H9 (cell line): Measurements from ENCODE around the gene GRIA1. TPM values are rescaled to one million over a fixed set of nuclear protein-coding genes. Genes with fewer than 3 reads are reported as not detected.
A peak's percentile ranks its signal among the peaks of the same experiment; 100 is the strongest.

Experiments used
- DNase-seq: peaks from one replicate; pipeline ENCODE4 v3.0.0-alpha.2; 2017
- H2AFZ ChIP-seq: one replicate; pipeline ENCODE4 v1.6.1; 2013; ENCODE audit warnings: mild to moderate bottlenecking, low read length, control low read depth, moderate library complexity
- H2AK5ac ChIP-seq: 2 replicates; pipeline ENCODE4 v1.6.1; 2013; ENCODE audit warnings: low read length, control low read depth, mixed read lengths; ENCODE audit not compliant: insufficient read length
- H2BK120ac ChIP-seq: one replicate; pipeline ENCODE4 v1.6.1; 2013; ENCODE audit warnings: low read depth, mild to moderate bottlenecking, low read length, control low read depth, inconsistent platforms; ENCODE audit not compliant: poor library complexity, severe bottlenecking
- H2BK12ac ChIP-seq: 2 replicates; pipeline ENCODE4 v1.6.1; 2013; ENCODE audit warnings: low read length, control low read depth, mixed read lengths, low read depth; ENCODE audit not compliant: insufficient read length
- H2BK15ac ChIP-seq: 2 replicates; pipeline ENCODE4 v1.6.1; 2013; ENCODE audit warnings: low read depth, low read length, control low read depth
- H2BK20ac ChIP-seq: one replicate; pipeline ENCODE4 v1.6.1; 2013; ENCODE audit warnings: low read depth, mild to moderate bottlenecking, low read length, control low read depth, inconsistent platforms; ENCODE audit not compliant: poor library complexity, severe bottlenecking
- H2BK5ac ChIP-seq: 2 replicates; pipeline ENCODE4 v1.6.1; 2013; ENCODE audit warnings: low read length, control low read depth, mixed read lengths; ENCODE audit not compliant: insufficient read length
- H3K14ac ChIP-seq: 2 replicates; pipeline ENCODE4 v1.6.1; 2013; ENCODE audit warnings: low read length, control low read depth; ENCODE audit not compliant: insufficient read depth
- H3K18ac ChIP-seq: 2 replicates; pipeline ENCODE4 v1.6.1; 2013; ENCODE audit warnings: low read depth, mild to moderate bottlenecking, mixed read lengths, low read length, control low read depth; ENCODE audit not compliant: insufficient read length
- H3K23ac ChIP-seq: 2 replicates; pipeline ENCODE4 v1.6.1; 2013; ENCODE audit warnings: low read length, control low read depth, mixed read lengths, low read depth; ENCODE audit not compliant: insufficient read length
- H3K23me2 ChIP-seq: 2 replicates; pipeline ENCODE4 v1.6.1; 2013; ENCODE audit warnings: low read depth, mild to moderate bottlenecking, mixed read lengths, low read length, control low read depth; ENCODE audit not compliant: insufficient read length, poor library complexity, severe bottlenecking
- H3K27ac ChIP-seq: 2 replicates; pipeline ENCODE4 v1.5.1; 2013; ENCODE audit warnings: low read length, control low read depth, mixed read lengths, low read depth; ENCODE audit not compliant: insufficient read length
- H3K27me3 ChIP-seq: 2 replicates; pipeline ENCODE4 v1.6.1; 2013; ENCODE audit warnings: low read length, control low read depth, inconsistent platforms; ENCODE audit not compliant: insufficient read depth
- H3K4ac ChIP-seq: 2 replicates; pipeline ENCODE4 v1.6.1; 2013; ENCODE audit warnings: low read depth, mild to moderate bottlenecking, control low read depth, inconsistent platforms, low read length, moderate library complexity
- H3K4me1 ChIP-seq: 2 replicates; pipeline ENCODE4 v1.6.1; 2013; ENCODE audit warnings: low read length, control low read depth, inconsistent platforms; ENCODE audit not compliant: insufficient read depth
- H3K4me2 ChIP-seq: 2 replicates; pipeline ENCODE4 v1.6.1; 2013; ENCODE audit warnings: low read length, control low read depth, mixed read lengths; ENCODE audit not compliant: insufficient read length, insufficient read depth
- H3K56ac ChIP-seq: 2 replicates; pipeline ENCODE4 v1.6.1; 2013; ENCODE audit warnings: low read depth, mild to moderate bottlenecking, mixed read lengths, low read length, control low read depth; ENCODE audit not compliant: insufficient read length
- H3K79me1 ChIP-seq: 2 replicates; pipeline ENCODE4 v1.6.1; 2013; ENCODE audit warnings: low read depth, mild to moderate bottlenecking, moderate library complexity, low read length, control low read depth, inconsistent platforms; ENCODE audit not compliant: insufficient read depth, poor library complexity, severe bottlenecking
- H3K79me2 ChIP-seq: 2 replicates; pipeline ENCODE4 v1.6.1; 2013; ENCODE audit warnings: low read length, control low read depth, inconsistent platforms; ENCODE audit not compliant: insufficient read depth
- H3K9ac ChIP-seq: 2 replicates; pipeline ENCODE4 v1.6.1; 2013; ENCODE audit warnings: low read length, control low read depth, mixed read lengths; ENCODE audit not compliant: insufficient read length; ENCODE audit errors: extremely low read depth
- H3K9me3 ChIP-seq: one replicate; pipeline ENCODE4 v1.6.1; 2013; ENCODE audit warnings: low read depth, low read length, inconsistent platforms; ENCODE audit not compliant: control insufficient read depth
- H3T11ph ChIP-seq: one replicate; pipeline ENCODE4 v1.6.1; 2013; ENCODE audit warnings: mild to moderate bottlenecking, low read length, control low read depth, inconsistent platforms
- H4K20me1 ChIP-seq: one replicate; pipeline ENCODE4 v1.6.1; 2013; ENCODE audit not compliant: control insufficient read depth, insufficient read length, insufficient read depth
- H4K5ac ChIP-seq: 2 replicates; pipeline ENCODE4 v1.6.1; 2013; ENCODE audit warnings: low read depth, mild to moderate bottlenecking, mixed read lengths, low read length, control low read depth; ENCODE audit not compliant: insufficient read length
- H4K8ac ChIP-seq: replicated peaks from 2 replicates; pipeline ENCODE4 v1.6.1; 2013; ENCODE audit warnings: low read length, control low read depth, mixed read lengths, low read depth; ENCODE audit not compliant: insufficient read length
- H4K91ac ChIP-seq: 2 replicates; pipeline ENCODE4 v1.6.1; 2013; ENCODE audit warnings: low read depth, mild to moderate bottlenecking, moderate library complexity, mixed read lengths, low read length, control low read depth; ENCODE audit not compliant: insufficient read length
- H3K27ac Mint-ChIP-seq, 3 experiments: 2 replicates in 2 of 3; 3 replicates in 1 of 3; pipeline ENCODE4 v1.8.0; 2020 to 2021; ENCODE audit warnings: mixed read lengths in 3 of 3, mild to moderate bottlenecking in 1 of 3, moderate library complexity in 1 of 3
- H3K27me3 Mint-ChIP-seq: 2 replicates; pipeline ENCODE4 v1.8.0; 2021; ENCODE audit warnings: low read depth, mild to moderate bottlenecking, moderate library complexity, mixed read lengths
- H3K36me3 Mint-ChIP-seq, 3 experiments: 2 replicates in 2 of 3; 3 replicates in 1 of 3; pipeline ENCODE4 v1.8.0; 2020 to 2021; ENCODE audit warnings: low read depth in 3 of 3, mixed read lengths in 3 of 3; ENCODE audit not compliant: insufficient read depth in 1 of 3
- H3K4me1 Mint-ChIP-seq, 2 experiments: 2 replicates each; pipeline ENCODE4 v1.8.0; 2020; ENCODE audit warnings: mixed read lengths in 2 of 2
- H3K4me3 Mint-ChIP-seq, 2 experiments: 2 replicates in 1 of 2; 3 replicates in 1 of 2; pipeline ENCODE4 v1.8.0; 2020 to 2021; ENCODE audit warnings: mild to moderate bottlenecking in 2 of 2, mixed read lengths in 2 of 2, moderate library complexity in 1 of 2
- H3K9me3 Mint-ChIP-seq, 2 experiments: 2 replicates in 1 of 2; 3 replicates in 1 of 2; pipeline ENCODE4 v1.8.0; 2020; ENCODE audit warnings: mild to moderate bottlenecking in 2 of 2, mixed read lengths in 2 of 2, moderate library complexity in 1 of 2
- WGBS: extraction: QIAGEN DNeasy Blood & Tissue Kit; methylation state at CpG from one replicate; pipeline ENCODE4 v1.1.7; 2013; ENCODE audit warnings: missing lambda C conversion rate, low lambda C conversion rate, mixed read lengths; ENCODE audit not compliant: insufficient read length; ENCODE audit errors: extremely low coverage; 5-methylcytosine and 5-hydroxymethylcytosine counted together
- total RNA-seq: library from RNA; stranded (reverse); gene quantifications from 2 replicates; pipeline ENCODE4 v1.2.1, GENCODE V29; 2021
- TF ChIP-seq, protein P1 (sequence below): fragments of 200-600 bp; sonication (generic); conservative IDR thresholded peaks from 3 replicates; pipeline ENCODE4 v1.8.0; 2021; ENCODE audit warnings: antibody characterized with exemption, mild to moderate bottlenecking

Gene GRIA1
- total RNA-seq, 1 experiment from 2014 or later = 0.52 TPM

DNA sequence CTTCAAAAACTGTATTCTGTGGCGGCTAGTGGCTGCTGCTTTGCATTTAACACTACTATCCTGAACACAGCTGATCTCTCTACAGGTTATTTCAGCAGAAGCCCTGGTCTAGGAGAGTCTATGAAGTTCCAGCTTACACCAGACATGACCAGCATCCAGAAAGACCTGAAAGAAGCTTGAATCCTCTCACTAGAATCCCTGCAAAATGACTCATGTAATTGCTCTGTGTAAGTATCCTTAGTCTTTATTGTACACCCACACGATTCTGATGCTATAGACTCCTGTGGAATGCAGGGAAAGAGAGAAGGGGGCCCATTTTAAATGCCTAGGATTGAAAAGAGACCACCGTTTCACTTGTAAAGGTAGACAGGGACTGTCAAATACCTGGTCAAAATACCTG is 859 bp upstream of the GRIA1 start:
- Histone ChIP-seq H3K23me2 (peaks cover 8% of the 10 kb centered on the region), H3K27ac (no peak overlapping the region), H2AK5ac (no peak overlapping the region), H2BK120ac (no peak overlapping the region), H3K4ac (no peak overlapping the region), H4K8ac (no peak overlapping the region), H2AFZ (no peak overlapping the region), H3K14ac (no peak overlapping the region), H3T11ph (no peak overlapping the region), H2BK20ac (no peak overlapping the region), H3K79me1 (no peaks in the 10 kb centered on the region), H3K4me2 (no peak overlapping the region), H3K79me2 (no peaks in the 10 kb centered on the region), H3K27me3 (no peaks in the 10 kb centered on the region; the same call in 1 of the 2 replicates), H3K4me1 (no peaks in the 10 kb centered on the region), H2BK12ac (no peak overlapping the region), H3K9me3 (no peaks in the 10 kb centered on the region), H2BK15ac (no peak overlapping the region), H4K91ac (no peak overlapping the region), H3K9ac (no peak overlapping the region), H4K5ac (no peak overlapping the region), H3K18ac (no peak overlapping the region), H3K23ac (no peak overlapping the region), H2BK5ac (no peak overlapping the region), H4K20me1 (no peaks in the 10 kb centered on the region), H3K56ac (no peak overlapping the region)
- no peaks in the 10 kb centered on the region for H3K9me3 Mint-ChIP-seq
- H3K27ac Mint-ChIP-seq = no peak overlapping the region
- H3K36me3 Mint-ChIP-seq = no peaks in the 10 kb centered on the region
- peaks cover 31% of the 10 kb centered on the region for H3K27me3 Mint-ChIP-seq
- H3K4me1 Mint-ChIP-seq = peaks cover 30% of the 10 kb centered on the region in 2 experiments
- TF ChIP-seq, protein P1, sequence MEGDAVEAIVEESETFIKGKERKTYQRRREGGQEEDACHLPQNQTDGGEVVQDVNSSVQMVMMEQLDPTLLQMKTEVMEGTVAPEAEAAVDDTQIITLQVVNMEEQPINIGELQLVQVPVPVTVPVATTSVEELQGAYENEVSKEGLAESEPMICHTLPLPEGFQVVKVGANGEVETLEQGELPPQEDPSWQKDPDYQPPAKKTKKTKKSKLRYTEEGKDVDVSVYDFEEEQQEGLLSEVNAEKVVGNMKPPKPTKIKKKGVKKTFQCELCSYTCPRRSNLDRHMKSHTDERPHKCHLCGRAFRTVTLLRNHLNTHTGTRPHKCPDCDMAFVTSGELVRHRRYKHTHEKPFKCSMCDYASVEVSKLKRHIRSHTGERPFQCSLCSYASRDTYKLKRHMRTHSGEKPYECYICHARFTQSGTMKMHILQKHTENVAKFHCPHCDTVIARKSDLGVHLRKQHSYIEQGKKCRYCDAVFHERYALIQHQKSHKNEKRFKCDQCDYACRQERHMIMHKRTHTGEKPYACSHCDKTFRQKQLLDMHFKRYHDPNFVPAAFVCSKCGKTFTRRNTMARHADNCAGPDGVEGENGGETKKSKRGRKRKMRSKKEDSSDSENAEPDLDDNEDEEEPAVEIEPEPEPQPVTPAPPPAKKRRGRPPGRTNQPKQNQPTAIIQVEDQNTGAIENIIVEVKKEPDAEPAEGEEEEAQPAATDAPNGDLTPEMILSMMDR = no peak
- no CpG with 5 or more reads among the region's 3 CpGs for WGBS
- H3K4me3 Mint-ChIP-seq = peak overlapping the region in 1 of 2 experiments; percentile 81; a peak in 1 of 5 replicates
- DNase-seq = no peak
